Posterior cingulate gyrus (tissue), 11 donors: ENCODE measurements around the gene GABRA1.

Experiments used
- DNase-seq, 10 donors: peaks; one replicate each; pipeline versions ENCODE4 v3.0.0 to v3.0.0-alpha.2; 2020 to 2021; ENCODE audit warnings: mixed read lengths in 3 of 10
- intact Hi-C: fragments of 100-400 bp; cut with DNase I; formaldehyde crosslinking; loops from one replicate; pipeline ENCODE4 v1.15.1; 2023

Gene GABRA1

GRCh38 chr5:161847941-161848391, at the start of gene GABRA1:
TSS of gene GABRA1 (plus strand) at chr5:161848120. CDS start at chr5:161850811, 2,691 bp downstream.
- intact Hi-C loops, result loop anchor here (5.0 kb wide), 1 partner anchor 301 kb away; the partner anchor contains the start of gene GABRB2
- DNase-seq, result peak in 8 of 10 donors; percentile 17 to 90 (median 48)

- no peak for DNase-seq
- intact Hi-C loops, result no loop called here
These were observed 48.6 kb upstream of the GABRA1 start for GRCh38 chr5:161799316-161799715.

GRCh38 chr5:161804263-161804662, 43.7 kb upstream of the GABRA1 start:
- DNase-seq, result no peak
- intact Hi-C loops, result no loop called here

- intact Hi-C loops, result loop anchor here (5.0 kb wide), 1 partner anchor 299 kb away; the partner anchor contains the start of gene GABRB2
- DNase-seq, result peak in 2 of 10 donors; percentile 4 to 34
These were observed 1.2 kb upstream of the GABRA1 start for GRCh38 chr5:161846746-161847145.

GRCh38 chr5:161847447-161847846, 473 bp upstream of the GABRA1 start:
- intact Hi-C loops, result loop anchor here (5.0 kb wide), 1 partner anchor 300 kb away; the partner anchor contains the start of gene GABRB2
- DNase-seq, result peak in 2 of 10 donors; percentile 41 to 72

GRCh38 chr5:161850491-161850890, 2.6 kb downstream of the GABRA1 start:
- intact Hi-C loops, result loop anchor here (5.0 kb wide), 1 partner anchor 1557 kb away; no protein-coding TSS in a partner anchor
- DNase-seq, result peak in 1 of 10 donors; percentile 62

- no peak for DNase-seq
- intact Hi-C loops, result loop anchor here (5.0 kb wide), 1 partner anchor 1556 kb away; no protein-coding TSS in a partner anchor
These were observed 3.9 kb downstream of the GABRA1 start for GRCh38 chr5:161851691-161852299.

- no peak for DNase-seq
- intact Hi-C loops, result no loop called here
These were observed 9.4 kb downstream of the GABRA1 start for GRCh38 chr5:161857358-161857757.

- intact Hi-C loops, result no loop called here
- no peak for DNase-seq
These were observed 15.3 kb downstream of the GABRA1 start for GRCh38 chr5:161863259-161863658.

GRCh38 chr5:161863811-161864210, 15.9 kb downstream of the GABRA1 start:
- intact Hi-C loops, result no loop called here

GRCh38 chr5:161865510-161865909, 17.6 kb downstream of the GABRA1 start:
- intact Hi-C loops, result no loop called here
- DNase-seq, result no peak

More at GRCh38 chr5:161863811-161864210, 15.9 kb downstream of the GABRA1 start:
- no peak for DNase-seq

- intact Hi-C loops, result no loop called here
- no peak for DNase-seq
These were observed 42.1 kb downstream of the GABRA1 start for GRCh38 chr5:161889971-161890370.

GRCh38 chr5:161895514-161895913, 47.6 kb downstream of the GABRA1 start:
- DNase-seq, result no peak
- intact Hi-C loops, result no loop called here

GRCh38 chr5:161897033-161897432, 49.1 kb downstream of the GABRA1 start:
- DNase-seq, result no peak
- intact Hi-C loops, result no loop called here

- no peak for DNase-seq
These were observed 51.7 kb downstream of the GABRA1 start for GRCh38 chr5:161899590-161899989.

GRCh38 chr5:161900981-161901380, 53.1 kb downstream of the GABRA1 start:
- intact Hi-C loops, result no loop called here
- no peak for DNase-seq

More at GRCh38 chr5:161899590-161899989, 51.7 kb downstream of the GABRA1 start:
- intact Hi-C loops, result no loop called here

- intact Hi-C loops, result no loop called here
These were observed 73.9 kb downstream of the GABRA1 start for GRCh38 chr5:161921781-161922180.

GRCh38 chr5:161924270-161924669, 76.3 kb downstream of the GABRA1 start:
- intact Hi-C loops, result no loop called here

More at GRCh38 chr5:161921781-161922180, 73.9 kb downstream of the GABRA1 start:
- no peak for DNase-seq

GRCh38 chr5:161925960-161926359, 78.0 kb downstream of the GABRA1 start:
- intact Hi-C loops, result no loop called here
- DNase-seq, result no peak

More at GRCh38 chr5:161924270-161924669, 76.3 kb downstream of the GABRA1 start:
- DNase-seq, result no peak

GRCh38 chr5:161934486-161934885, 86.6 kb downstream of the GABRA1 start:
- DNase-seq, result no peak
- intact Hi-C loops, result no loop called here

GRCh38 chr5:161944974-161945373, 97.1 kb downstream of the GABRA1 start:
- no peak for DNase-seq
- intact Hi-C loops, result no loop called here

- intact Hi-C loops, result no loop called here
- no peak for DNase-seq
These were observed 99.0 kb downstream of the GABRA1 start for GRCh38 chr5:161946911-161947310.
